GM21723 (cell line): Measurements from ENCODE around the gene DIRAS1.
A peak's percentile ranks its signal among the peaks of the same experiment; 100 is the strongest.
"Not testable (repeated sequence)": the region's sequence is repeated elsewhere in the genome, so short reads cannot be mapped to it uniquely, and the experiment has no call there.

Experiments
- ATAC-seq: cut with Tn5 transposase; IDR thresholded peaks from one replicate; pipeline ENCODE4 v1.9.1; 2021; ENCODE audit warnings: mild to moderate bottlenecking, moderate library complexity; ENCODE audit not compliant: unreplicated experiment

DIRAS1 gene

GRCh38 chr19:2714102-2714501 lies 7.1 kb downstream of the DIRAS1 start:
- ATAC-seq, result not testable (repeated sequence)

GRCh38 chr19:2713170-2713569 lies 8.0 kb downstream of the DIRAS1 start:
- ATAC-seq, result not testable (repeated sequence)

- no peak for ATAC-seq
These were observed 9.3 kb downstream of the DIRAS1 start for GRCh38 chr19:2711875-2712205.

- no peak for ATAC-seq
These were observed 9.8 kb downstream of the DIRAS1 start for GRCh38 chr19:2711172-2711874.

- no peak for ATAC-seq
These were observed 14.9 kb downstream of the DIRAS1 start for GRCh38 chr19:2706251-2706650.

DNA sequence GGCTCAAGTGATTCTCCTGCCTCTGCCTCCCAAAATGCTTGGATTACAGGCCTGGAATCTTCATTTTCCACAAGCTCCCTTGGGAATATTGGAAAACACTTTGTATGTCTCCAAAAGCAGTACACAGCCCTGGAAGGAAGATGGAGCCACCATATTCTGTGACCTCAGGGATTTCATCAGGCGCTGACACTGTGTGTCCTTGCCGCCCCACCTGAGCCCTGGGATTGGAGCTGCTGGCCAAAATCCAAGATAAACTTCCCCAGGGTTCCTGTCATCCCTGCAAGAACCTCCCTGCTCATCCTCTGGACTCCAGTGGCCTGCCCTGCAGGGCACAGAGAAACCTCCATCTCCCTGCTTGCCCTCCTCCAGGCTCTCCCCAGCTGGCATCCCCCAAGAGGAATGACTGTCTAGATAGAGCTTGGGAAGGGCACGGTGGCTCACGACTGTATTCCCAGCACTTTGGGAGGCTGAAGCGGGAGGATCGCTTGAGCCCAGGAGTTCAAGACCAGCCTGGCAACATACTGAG lies 17.4 kb downstream of the DIRAS1 start:
- no peak for ATAC-seq

DNA sequence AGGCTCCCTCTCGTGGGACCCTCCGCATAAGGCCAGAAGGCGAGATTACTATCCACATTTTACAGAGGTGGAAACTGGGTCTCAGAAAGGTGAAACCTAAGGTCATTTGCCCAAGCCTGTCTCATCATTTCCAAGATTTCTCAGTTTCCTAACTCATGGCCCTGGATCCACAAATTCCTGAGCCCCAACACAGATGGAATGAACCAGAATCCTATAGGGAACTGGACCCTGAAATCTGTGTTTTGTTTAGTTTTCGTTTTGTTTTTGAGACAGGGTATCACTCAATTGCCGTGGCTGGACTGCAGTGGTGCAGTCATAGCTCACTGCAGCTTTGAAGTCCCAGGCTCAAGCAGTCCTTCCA lies 18.1 kb downstream of the DIRAS1 start:
- ATAC-seq, result no peak

GRCh38 chr19:2702170-2703076 lies 18.7 kb downstream of the DIRAS1 start, which contains the start of gene GNG7:
GNG7 (minus strand) TSS chr19:2702694; CDS start chr19:2520688, 182,006 bp downstream.
- ATAC-seq, result peak; percentile 59

GRCh38 chr19:2701361-2702169 lies 19.6 kb downstream of the DIRAS1 start:
- no peak for ATAC-seq

- no peak for ATAC-seq
These were observed 20.4 kb downstream of the DIRAS1 start for GRCh38 chr19:2700660-2701360.

- peak; percentile 7 for ATAC-seq
These were observed 21.6 kb downstream of the DIRAS1 start for GRCh38 chr19:2699413-2700140.

GRCh38 chr19:2694196-2694595 lies 27.0 kb downstream of the DIRAS1 start:
- no peak for ATAC-seq

- ATAC-seq, result no peak
These were observed 27.5 kb downstream of the DIRAS1 start for GRCh38 chr19:2693492-2694160.

DNA sequence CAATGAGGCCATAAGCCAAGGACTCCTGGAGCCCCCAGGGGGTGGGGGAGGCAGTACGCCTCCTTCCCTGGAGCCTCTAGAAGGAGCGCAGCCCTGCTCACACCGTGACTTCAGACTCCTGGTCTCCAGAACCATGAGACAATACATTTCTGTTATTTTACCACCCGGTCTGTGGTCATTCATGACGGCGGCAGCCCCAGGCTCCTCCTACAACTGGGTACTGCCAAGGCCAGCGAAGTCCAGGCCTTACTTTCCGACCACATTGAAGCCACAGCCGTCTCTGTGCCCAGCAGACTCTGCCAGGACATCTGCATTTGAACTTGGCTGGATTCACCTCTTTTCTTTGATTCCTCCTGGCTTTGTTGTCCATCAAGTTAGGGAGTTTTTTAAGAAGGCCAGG lies 29.2 kb downstream of the DIRAS1 start:
- ATAC-seq, result no peak

- ATAC-seq, result no peak
These were observed 30.3 kb downstream of the DIRAS1 start for GRCh38 chr19:2690856-2691255.

DNA sequence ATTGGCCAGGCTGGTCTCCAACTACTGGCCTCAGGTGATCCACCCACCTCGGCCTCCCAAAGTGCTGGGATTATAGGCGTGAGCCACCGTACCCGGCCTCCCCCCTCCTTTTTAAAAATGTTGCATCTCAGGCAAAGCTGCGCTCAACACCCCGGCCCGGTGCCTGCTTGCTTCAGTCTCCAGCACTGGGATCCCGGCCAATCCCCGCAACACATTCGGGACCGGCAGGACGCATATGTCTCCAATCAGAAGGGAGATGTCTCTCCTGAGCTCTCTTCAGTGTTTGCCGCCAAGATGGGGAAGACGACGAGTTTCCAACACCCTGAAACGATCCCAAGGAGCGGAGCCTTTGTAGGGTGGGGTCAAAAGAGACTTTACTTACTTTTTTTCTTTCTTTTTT lies 34.8 kb downstream of the DIRAS1 start:
- no peak for ATAC-seq

DNA sequence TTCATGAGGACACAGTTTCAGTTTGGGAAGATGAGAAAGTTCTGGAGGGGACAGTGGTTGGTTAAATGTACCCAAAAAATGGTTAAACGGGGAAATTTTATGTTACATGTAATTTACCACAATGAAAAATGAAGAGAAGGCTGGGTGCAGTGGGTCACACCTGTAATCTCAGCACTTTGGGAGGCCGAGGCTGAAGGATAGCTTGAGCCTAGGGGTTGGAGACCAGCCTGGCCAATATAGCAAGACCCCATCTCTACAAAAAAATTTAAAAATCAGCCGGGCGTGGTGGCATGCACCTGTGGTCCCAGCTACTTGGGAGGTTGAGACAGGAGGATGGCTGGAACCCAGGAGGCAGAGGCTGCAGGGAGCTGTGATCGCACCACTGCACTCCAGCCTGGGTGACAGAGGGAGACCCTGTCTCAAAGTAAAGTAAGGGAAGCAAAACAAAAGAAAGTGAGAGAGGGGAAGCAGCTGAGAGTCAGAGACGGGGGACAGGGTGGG lies 35.9 kb downstream of the DIRAS1 start:
- ATAC-seq, result no peak

DNA sequence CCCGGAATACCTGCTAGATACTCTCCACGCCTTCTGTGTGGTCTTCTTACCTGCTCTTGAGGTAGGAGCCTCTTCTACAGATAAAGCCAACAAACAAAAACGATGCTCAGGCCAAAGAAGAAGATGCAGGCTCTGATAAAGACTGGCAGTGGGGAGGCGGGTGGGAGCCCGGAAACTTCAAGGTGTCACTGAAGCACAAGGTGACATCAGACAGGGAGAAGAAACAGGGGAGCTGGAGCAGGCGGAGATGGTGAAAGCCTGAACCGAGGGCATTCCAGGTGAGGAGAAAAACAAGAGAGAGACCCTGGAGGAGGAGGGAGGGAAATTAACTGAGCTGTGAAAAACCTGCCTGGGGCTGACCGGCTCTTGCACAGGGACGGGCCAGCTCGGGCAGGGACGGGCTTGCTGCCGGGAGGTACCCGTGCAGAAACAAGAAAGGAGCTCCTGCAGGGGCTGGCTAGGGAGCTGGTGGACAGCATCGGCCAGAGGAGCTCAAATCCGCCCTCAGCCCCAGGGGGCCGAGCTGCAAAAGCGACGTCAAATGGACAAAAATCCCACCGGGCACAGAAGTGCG lies 37.7 kb downstream of the DIRAS1 start:
- ATAC-seq, result no peak

DNA sequence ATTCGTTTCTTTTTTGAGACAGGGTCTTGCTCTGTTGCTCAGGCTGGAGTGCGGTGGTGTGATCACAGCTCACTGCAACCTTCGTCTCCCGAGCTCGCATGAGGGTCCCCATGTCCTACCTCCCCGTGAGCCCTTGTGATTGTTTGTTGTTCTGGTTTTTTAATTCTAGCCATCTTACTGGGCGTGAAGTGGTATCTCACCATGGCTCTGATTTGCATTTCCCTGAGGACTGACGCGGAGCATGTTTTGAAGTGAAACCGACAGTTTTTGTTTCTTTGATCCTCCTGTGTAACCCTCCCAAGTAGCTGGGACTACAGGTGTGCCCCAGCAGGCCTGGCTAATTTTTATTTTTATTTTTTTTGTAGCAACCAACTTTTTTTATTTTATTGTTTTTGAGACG lies 40.4 kb downstream of the DIRAS1 start:
- ATAC-seq, result no peak
